K562 (cell line): Measurements from ENCODE around the gene SLC1A2. TPM values are rescaled to one million over a fixed set of nuclear protein-coding genes. Genes with fewer than 3 reads are reported as not detected.

Source experiments
- ATAC-seq: fragments of 200-7000 bp; cut with Tn5 transposase; 3 replicates; pipeline ENCODE4 v1.9.1; 2020; ENCODE audit warnings: moderate library complexity
- BruUV-seq: library from RNA; stranded (reverse); fragments of 400-500 nt; replicated peaks from 2 replicates; lab custom pipeline; 2021; lab: Mats Ljungman, UMichigan
- CTCF ChIA-PET: fragments of 300-600 bp; formaldehyde crosslinking; extraction: SDS; loops from one replicate; lab custom pipeline; 2021; ENCODE audit warnings: low intra/inter-chr PET ratio; lab: Yijun Ruan, JAX
- POLR2A ChIA-PET: fragments of 300-600, 350-650 bp; sonication (Branson Sonifier 250); formaldehyde crosslinking; extraction: SDS; loops from one replicate; lab custom pipeline; 2021; ENCODE audit warnings: antibody characterized with exemption, inconsistent platforms; lab: Yijun Ruan, JAX
- DNase-seq, 4 experiments: peaks; one replicate each; pipeline versions ENCODE4 v3.0.0 to v3.0.0-alpha.2; 2011 to 2018; ENCODE audit warnings: low spot score in 3 of 4, mixed read lengths in 3 of 4; ENCODE audit errors: extremely low read depth in 1 of 4
- FAIRE-seq: peaks from 2 replicates; lab custom pipeline; 2011; peaks lifted over from hg19 to GRCh38; lab: Jason Lieb, UNC
- H2AFZ ChIP-seq: 2 replicates; pipeline ENCODE4 v1.6.0; 2011; ENCODE audit warnings: low read depth, low read length, control low read depth, inconsistent platforms
- H3K27ac ChIP-seq: fragments of 200-600 bp; 3 replicates; pipeline ENCODE4 v1.8.0; 2011; ENCODE audit warnings: low read depth, mild to moderate bottlenecking, control low read depth, inconsistent platforms, low read length, moderate library complexity, mixed read lengths; ENCODE audit errors: extremely low read depth
- H3K27me3 ChIP-seq, 2 experiments: fragments of 300-600 bp in 1 of 2; 2 replicates in 1 of 2; 3 replicates in 1 of 2; pipeline versions ENCODE4 v1.6.0 to v1.8.0; 2011; ENCODE audit warnings: inconsistent platforms in 2 of 2, low read length in 2 of 2, mild to moderate bottlenecking in 1 of 2, mixed read lengths in 1 of 2, moderate library complexity in 1 of 2; ENCODE audit not compliant: control insufficient read depth in 2 of 2, insufficient read depth in 2 of 2
- H3K36me3 ChIP-seq: fragments of 300-600 bp; 3 replicates; pipeline ENCODE4 v1.8.0; 2011; ENCODE audit warnings: mild to moderate bottlenecking, low read length, inconsistent platforms; ENCODE audit not compliant: control insufficient read depth, insufficient read depth
- H3K4me1 ChIP-seq, 2 experiments: fragments of 200-600 bp in 1 of 2; replicated peaks in 1 of 2; 2 replicates in 1 of 2; 3 replicates in 1 of 2; pipeline versions ENCODE4 v1.5.1 to v1.8.0; 2011; ENCODE audit warnings: inconsistent platforms in 2 of 2, low read length in 2 of 2, mild to moderate bottlenecking in 1 of 2, mixed read lengths in 1 of 2, moderate library complexity in 1 of 2; ENCODE audit not compliant: control insufficient read depth in 2 of 2, insufficient read depth in 2 of 2
- H3K4me2 ChIP-seq: 2 replicates; pipeline ENCODE4 v1.6.1; 2011; ENCODE audit warnings: low read length, control low read depth, inconsistent platforms, mixed read lengths; ENCODE audit not compliant: insufficient read depth
- H3K4me3 ChIP-seq: fragments of 200-600 bp; sonication (generic), shearing (Covaris generic); 2 replicates; pipeline ENCODE4 v1.5.1; 2016; ENCODE audit warnings: control low read depth, inconsistent platforms
- H3K79me2 ChIP-seq: fragments of 200-600 bp; 3 replicates; pipeline ENCODE4 v1.8.0; 2011; ENCODE audit warnings: low read length, inconsistent platforms; ENCODE audit not compliant: control insufficient read depth, insufficient read depth
- H3K9ac ChIP-seq, 2 experiments: 2 replicates each; pipeline versions ENCODE4 v1.6.0 to v1.6.1; 2011; ENCODE audit warnings: low read depth in 2 of 2, low read length in 2 of 2, control low read depth in 1 of 2, inconsistent platforms in 1 of 2, mild to moderate bottlenecking in 1 of 2, mixed read lengths in 1 of 2; ENCODE audit not compliant: insufficient read depth in 1 of 2
- H3K9me1 ChIP-seq: one replicate; pipeline ENCODE4 v1.6.0; 2011; ENCODE audit warnings: inconsistent platforms, mild to moderate bottlenecking, low read length, moderate library complexity; ENCODE audit not compliant: control insufficient read depth, insufficient read depth
- H3K9me3 ChIP-seq: replicated peaks from 2 replicates; pipeline ENCODE4 v1.5.1; 2011; ENCODE audit warnings: low read depth, low read length, inconsistent platforms; ENCODE audit not compliant: control insufficient read depth, insufficient read depth
- H4K20me1 ChIP-seq: replicated peaks from 2 replicates; pipeline ENCODE4 v1.6.1; 2011; ENCODE audit warnings: low read length, inconsistent platforms, mixed read lengths; ENCODE audit not compliant: control insufficient read depth, insufficient read depth
- ASH1L ChIP-seq: fragments of 450-650 bp; IDR thresholded peaks from 2 replicates; pipeline ENCODE4 v1.6.1; 2018; ENCODE audit warnings: borderline replicate concordance, mild to moderate bottlenecking, low read depth; ENCODE audit not compliant: partially characterized antibody
- CBFA2T3 ChIP-seq: fragments of 450-650 bp; IDR thresholded peaks from 2 replicates; pipeline ENCODE4 v1.6.1; 2017
- CTBP1 ChIP-seq: fragments of 450-650 bp; IDR thresholded peaks from 2 replicates; pipeline ENCODE4 v1.6.1; 2016; ENCODE audit warnings: borderline replicate concordance
- ELF4 ChIP-seq: fragments of 450-650 bp; formaldehyde crosslinking; IDR thresholded peaks from 2 replicates; pipeline ENCODE4 v1.4.0; 2022; ENCODE audit warnings: missing genetic modification characterization
- NRF1 ChIP-seq, 2 experiments: fragments of 450-650 bp; IDR thresholded peaks in 1 of 2; conservative IDR thresholded peaks in 1 of 2; 2 replicates each; pipeline ENCODE4 v1.6.1; 2014; ENCODE audit warnings: mild to moderate bottlenecking in 2 of 2
- POLR2AphosphoS2 ChIP-seq: IDR thresholded peaks from 2 replicates; pipeline ENCODE4 v1.6.1; 2012; ENCODE audit warnings: low read length, improper control_type of control experiment
- RBM17 ChIP-seq: fragments of 200-400 bp; formaldehyde crosslinking; IDR thresholded peaks from 2 replicates; pipeline ENCODE4 v1.6.1; 2017; ENCODE audit warnings: low read depth, mild to moderate bottlenecking, low read length, borderline replicate concordance
- RFX7 ChIP-seq: fragments of 250-450 bp; sonication (Bioruptor Pico); IDR thresholded peaks from 2 replicates; pipeline ENCODE4 v1.5.1; 2021; ENCODE audit warnings: mild to moderate bottlenecking
- SOX6 ChIP-seq: fragments of 450-650 bp; IDR thresholded peaks from 2 replicates; pipeline ENCODE4 v1.6.1; 2014; ENCODE audit warnings: mild to moderate bottlenecking
- TCFL5 ChIP-seq: fragments of 250-450 bp; sonication (Bioruptor Pico); conservative IDR thresholded peaks from 2 replicates; pipeline ENCODE4 v1.6.1; 2021; ENCODE audit warnings: mild to moderate bottlenecking, moderate library complexity, matching md5 sums
- ZNF12 ChIP-seq: sonication (generic); formaldehyde crosslinking; IDR thresholded peaks from 2 replicates; pipeline ENCODE4 v1.4.0; 2020; ENCODE audit warnings: mild to moderate bottlenecking, missing genetic modification reagents
- WGBS: fragments of 100-300 bp; shearing (Covaris generic); methylation state at CpG from one replicate; pipeline ENCODE4 v1.1.6; 2016; ENCODE audit warnings: low coverage, mixed read lengths; ENCODE audit not compliant: insufficient coverage; ENCODE audit errors: missing lambda C conversion rate; 5-methylcytosine and 5-hydroxymethylcytosine counted together
- in situ Hi-C: fragments of 300-500 bp; cut with MboI; formaldehyde crosslinking; loops from 4 replicates; pipeline ENCODE4 v1.15.0; 2018; ENCODE audit warnings: inconsistent platforms, mixed read lengths
- intact Hi-C: fragments of 100-400 bp; cut with micrococcal nuclease; formaldehyde crosslinking; loops from 2 replicates; pipeline ENCODE4 v1.14.2; 2022
- polyA plus RNA-seq, 8 experiments: library from polyadenylated mRNA; depleted of rRNA in 4 of 8; stranded (reverse) in 5 of 8; unstranded in 3 of 8; fragments of >200 nt; fragmentation: Nextera tagmentation in 2 of 8; fragmentation: Illumina TruSeq in 1 of 8; extraction: Ambion mirVana in 2 of 8; extraction: Trizol in 1 of 8; gene quantifications; 2 replicates each; pipeline versions ENCODE4 v1.2.1 to v1.2.3, GENCODE V29; 2011 to 2014; ENCODE audit warnings: inconsistent platforms in 1 of 8, missing spikeins in 1 of 8
- total RNA-seq, 7 experiments: library from RNA; depleted of rRNA in 6 of 7; stranded (reverse); fragments of >200 nt in 6 of 7; fragmentation: Illumina TruSeq in 2 of 7; extraction: Trizol in 2 of 7; gene quantifications; 2 replicates each; pipeline versions ENCODE4 v1.2.1 to v1.2.3, GENCODE V29; 2011 to 2021; ENCODE audit warnings: low replicate concordance in 1 of 7
- TF ChIP-seq, protein P1 (sequence below): fragments of 450-650 bp; IDR thresholded peaks from 2 replicates; pipeline ENCODE4 v1.6.1; 2017; ENCODE audit warnings: antibody characterized with exemption, mild to moderate bottlenecking
- TF ChIP-seq, protein P2 (sequence below), 2 experiments: IDR thresholded peaks in 1 of 2; conservative IDR thresholded peaks in 1 of 2; 2 replicates each; pipeline ENCODE4 v1.6.1; 2016; ENCODE audit warnings: low read depth in 2 of 2, mild to moderate bottlenecking in 1 of 2, missing compliant biosample characterization in 1 of 2, missing genetic modification characterization in 1 of 2, moderate library complexity in 1 of 2
- TF ChIP-seq, protein P3 (sequence below): fragments of 450-650 bp; formaldehyde crosslinking; IDR thresholded peaks from 2 replicates; pipeline ENCODE4 v1.4.0; 2020; ENCODE audit warnings: mild to moderate bottlenecking, moderate library complexity

The SLC1A2 gene
- total and polyA plus RNA-seq, 9 of the 15 experiments (the other 6 are each of a cell fraction or from before 2014, with no cell fraction given) = 0.03 to 0.07 (median 0.04) TPM; not detected in 5

DNA sequence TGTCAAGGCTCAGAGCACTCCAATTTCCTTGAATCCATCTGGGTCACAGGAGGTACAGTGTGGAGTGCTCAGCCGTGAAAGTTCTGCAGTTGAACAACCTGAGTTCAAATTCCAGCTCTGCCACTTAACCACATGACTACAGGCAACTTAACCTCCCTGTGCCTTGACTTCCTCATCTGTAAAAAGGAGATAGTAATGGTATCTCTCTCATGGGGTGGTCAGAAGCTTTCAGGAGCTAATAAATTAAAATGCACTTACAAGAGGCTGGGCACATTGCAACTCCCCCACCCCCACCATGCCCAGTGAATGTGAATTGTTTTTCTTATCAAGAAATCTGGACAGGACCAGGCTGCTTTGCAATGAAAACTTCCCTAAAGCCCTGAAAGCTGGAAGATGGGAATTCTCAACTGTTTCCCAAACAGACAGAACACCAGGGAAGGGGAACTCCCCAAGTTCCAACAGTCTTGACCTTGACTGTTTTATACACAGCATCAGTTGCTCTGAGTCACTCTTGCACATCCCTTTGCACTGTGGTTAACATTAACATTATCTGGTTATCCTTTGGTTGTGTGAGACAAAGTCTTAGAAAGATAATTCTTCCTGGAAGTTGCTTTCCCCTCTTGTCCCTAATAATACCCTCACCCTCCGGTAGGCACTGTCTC is 137.0 kb downstream of the SLC1A2 start:
- H2AFZ ChIP-seq = no peak overlapping the region
- ChIA-PET POLR2A (interaction anchor here (0.8 kb wide), 1 partner anchor 8 kb away, joined by 3 read pairs; no protein-coding TSS in a partner anchor), CTCF (no interaction called here)
- H4K20me1 ChIP-seq = no peaks in the 10 kb centered on the region
- FAIRE-seq = no peak
- WGBS = 0% methylated on average over 2 of the region's 2 CpGs
- DNase-seq = peak in 1 of 4 experiments; percentile 3
- H3K4me2 ChIP-seq = no peak overlapping the region
- H3K79me2 ChIP-seq = no peaks in the 10 kb centered on the region
- no peak overlapping the region for H3K9ac ChIP-seq
- no peaks in the 10 kb centered on the region for H3K36me3 ChIP-seq
- ATAC-seq = no peak
- H3K27ac ChIP-seq = no peak overlapping the region
- H3K9me3 ChIP-seq = no peaks in the 10 kb centered on the region
- no TSS peak for BruUV-seq
- H3K27me3 ChIP-seq = peaks cover 10 to 15% of the 10 kb centered on the region in 2 experiments; a peak in 3 of 5 replicates
- no peaks in the 10 kb centered on the region for H3K4me1 ChIP-seq
- in situ Hi-C loops = no loop called here
- H3K4me3 ChIP-seq = no peak overlapping the region
- intact Hi-C loops = no loop called here
- no peaks in the 10 kb centered on the region for H3K9me1 ChIP-seq
- TF ChIP-seq ASH1L = no peak
- TF ChIP-seq, protein P1, sequence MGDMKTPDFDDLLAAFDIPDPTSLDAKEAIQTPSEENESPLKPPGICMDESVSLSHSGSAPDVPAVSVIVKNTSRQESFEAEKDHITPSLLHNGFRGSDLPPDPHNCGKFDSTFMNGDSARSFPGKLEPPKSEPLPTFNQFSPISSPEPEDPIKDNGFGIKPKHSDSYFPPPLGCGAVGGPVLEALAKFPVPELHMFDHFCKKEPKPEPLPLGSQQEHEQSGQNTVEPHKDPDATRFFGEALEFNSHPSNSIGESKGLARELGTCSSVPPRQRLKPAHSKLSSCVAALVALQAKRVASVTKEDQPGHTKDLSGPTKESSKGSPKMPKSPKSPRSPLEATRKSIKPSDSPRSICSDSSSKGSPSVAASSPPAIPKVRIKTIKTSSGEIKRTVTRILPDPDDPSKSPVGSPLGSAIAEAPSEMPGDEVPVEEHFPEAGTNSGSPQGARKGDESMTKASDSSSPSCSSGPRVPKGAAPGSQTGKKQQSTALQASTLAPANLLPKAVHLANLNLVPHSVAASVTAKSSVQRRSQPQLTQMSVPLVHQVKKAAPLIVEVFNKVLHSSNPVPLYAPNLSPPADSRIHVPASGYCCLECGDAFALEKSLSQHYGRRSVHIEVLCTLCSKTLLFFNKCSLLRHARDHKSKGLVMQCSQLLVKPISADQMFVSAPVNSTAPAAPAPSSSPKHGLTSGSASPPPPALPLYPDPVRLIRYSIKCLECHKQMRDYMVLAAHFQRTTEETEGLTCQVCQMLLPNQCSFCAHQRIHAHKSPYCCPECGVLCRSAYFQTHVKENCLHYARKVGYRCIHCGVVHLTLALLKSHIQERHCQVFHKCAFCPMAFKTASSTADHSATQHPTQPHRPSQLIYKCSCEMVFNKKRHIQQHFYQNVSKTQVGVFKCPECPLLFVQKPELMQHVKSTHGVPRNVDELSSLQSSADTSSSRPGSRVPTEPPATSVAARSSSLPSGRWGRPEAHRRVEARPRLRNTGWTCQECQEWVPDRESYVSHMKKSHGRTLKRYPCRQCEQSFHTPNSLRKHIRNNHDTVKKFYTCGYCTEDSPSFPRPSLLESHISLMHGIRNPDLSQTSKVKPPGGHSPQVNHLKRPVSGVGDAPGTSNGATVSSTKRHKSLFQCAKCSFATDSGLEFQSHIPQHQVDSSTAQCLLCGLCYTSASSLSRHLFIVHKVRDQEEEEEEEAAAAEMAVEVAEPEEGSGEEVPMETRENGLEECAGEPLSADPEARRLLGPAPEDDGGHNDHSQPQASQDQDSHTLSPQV = no peak
- no peak for TF ChIP-seq POLR2AphosphoS2
- TF ChIP-seq, protein P2, sequence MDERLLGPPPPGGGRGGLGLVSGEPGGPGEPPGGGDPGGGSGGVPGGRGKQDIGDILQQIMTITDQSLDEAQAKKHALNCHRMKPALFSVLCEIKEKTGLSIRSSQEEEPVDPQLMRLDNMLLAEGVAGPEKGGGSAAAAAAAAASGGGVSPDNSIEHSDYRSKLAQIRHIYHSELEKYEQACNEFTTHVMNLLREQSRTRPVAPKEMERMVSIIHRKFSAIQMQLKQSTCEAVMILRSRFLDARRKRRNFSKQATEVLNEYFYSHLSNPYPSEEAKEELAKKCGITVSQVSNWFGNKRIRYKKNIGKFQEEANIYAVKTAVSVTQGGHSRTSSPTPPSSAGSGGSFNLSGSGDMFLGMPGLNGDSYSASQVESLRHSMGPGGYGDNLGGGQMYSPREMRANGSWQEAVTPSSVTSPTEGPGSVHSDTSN (CRISPR knock-in tag; IDR thresholded peaks at IDR 0.05; ENCODE audit: low read depth) = no peak
- TF ChIP-seq, protein P2 (tag; conservative IDR thresholded peaks at IDR 0.05; ENCODE audit: low read depth) = peak; percentile 55
- TF ChIP-seq ZNF12 = no peak
- TF ChIP-seq, protein P3, sequence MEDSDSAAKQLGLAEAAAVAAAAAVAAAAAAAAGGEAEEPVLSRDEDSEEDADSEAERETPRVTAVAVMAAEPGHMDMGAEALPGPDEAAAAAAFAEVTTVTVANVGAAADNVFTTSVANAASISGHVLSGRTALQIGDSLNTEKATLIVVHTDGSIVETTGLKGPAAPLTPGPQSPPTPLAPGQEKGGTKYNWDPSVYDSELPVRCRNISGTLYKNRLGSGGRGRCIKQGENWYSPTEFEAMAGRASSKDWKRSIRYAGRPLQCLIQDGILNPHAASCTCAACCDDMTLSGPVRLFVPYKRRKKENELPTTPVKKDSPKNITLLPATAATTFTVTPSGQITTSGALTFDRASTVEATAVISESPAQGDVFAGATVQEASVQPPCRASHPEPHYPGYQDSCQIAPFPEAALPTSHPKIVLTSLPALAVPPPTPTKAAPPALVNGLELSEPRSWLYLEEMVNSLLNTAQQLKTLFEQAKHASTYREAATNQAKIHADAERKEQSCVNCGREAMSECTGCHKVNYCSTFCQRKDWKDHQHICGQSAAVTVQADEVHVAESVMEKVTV = no peak
- peak; percentile 27; the same call in 1 of the 2 replicates for TF ChIP-seq SOX6
- TF ChIP-seq ELF4 (CRISPR knock-in tag) = 0 out of 2 replicates have a peak, but pooled peaks have one; percentile 12
- TF ChIP-seq CBFA2T3 = peak; percentile 16; the same call in 1 of the 2 replicates
- no peak for TF ChIP-seq TCFL5
- no peak for TF ChIP-seq RBM17
- no peak for TF ChIP-seq RFX7 (CRISPR knock-in tag)
- no peak for TF ChIP-seq CTBP1
- no peak for TF ChIP-seq NRF1 (conservative IDR thresholded peaks at IDR 0.05 in 1 of 2, IDR thresholded peaks at IDR 0.05 in 1 of 2)
